GM12865 (cell line): Measurements from ENCODE around the gene SMTNL2.
"Not testable (repeated sequence)": the region's sequence is repeated elsewhere in the genome, so short reads cannot be mapped to it uniquely, and the experiment has no call there.

Source experiments
- DNase-seq: peaks from one replicate; pipeline ENCODE4 v3.0.0; 2010; ENCODE audit warnings: low read depth
- H3K4me3 ChIP-seq: 2 replicates; pipeline ENCODE4 v1.5.1; 2011; ENCODE audit warnings: mild to moderate bottlenecking, low read depth, low read length, control low read depth
- CTCF ChIP-seq: IDR thresholded peaks from 2 replicates; pipeline ENCODE4 v1.5.1; 2011; ENCODE audit warnings: low read length, control low read depth, low read depth, inconsistent platforms; ENCODE audit not compliant: insufficient read depth; ENCODE audit errors: missing control alignments

The SMTNL2 gene

DNA sequence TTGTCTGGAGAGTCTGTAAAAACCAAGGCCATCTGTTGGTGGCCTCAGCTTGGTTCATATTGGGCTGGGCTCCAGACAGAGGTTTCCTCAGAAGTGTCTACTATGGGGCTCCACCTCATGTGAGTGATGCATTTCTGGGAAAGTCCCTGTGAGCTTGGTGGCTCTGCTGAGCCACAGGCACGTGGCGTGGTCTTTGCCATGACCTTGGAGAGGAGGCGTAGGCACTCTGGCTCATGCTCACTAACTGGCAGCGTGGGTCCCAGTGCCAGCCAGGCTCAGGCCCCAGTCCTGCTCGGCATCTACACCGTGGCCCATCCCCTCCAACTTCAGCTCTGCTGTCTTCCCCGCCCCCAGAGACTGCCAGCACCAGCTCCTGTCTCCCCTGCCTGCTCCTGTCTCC is 10.7 kb upstream of the SMTNL2 start:
- H3K4me3 ChIP-seq, result no peak overlapping the region
- no peak for TF ChIP-seq CTCF
- DNase-seq, result peak; percentile 60

- no peak for TF ChIP-seq CTCF
- no peak for DNase-seq
- no peak overlapping the region for H3K4me3 ChIP-seq
Observed at GRCh38 chr17:4574448-4575045, 9.8 kb upstream of the SMTNL2 start.

- no peak for DNase-seq
- TF ChIP-seq CTCF, result no peak
- H3K4me3 ChIP-seq, result no peak overlapping the region
Observed at GRCh38 chr17:4576161-4576558, 8.2 kb upstream of the SMTNL2 start.

GRCh38 chr17:4576729-4577322 is 7.5 kb upstream of the SMTNL2 start:
- no peak for DNase-seq
- no peak for TF ChIP-seq CTCF
- H3K4me3 ChIP-seq, result no peak overlapping the region

GRCh38 chr17:4577386-4577993 is 6.8 kb upstream of the SMTNL2 start:
- no peak overlapping the region for H3K4me3 ChIP-seq
- no peak for TF ChIP-seq CTCF
- no peak for DNase-seq

GRCh38 chr17:4578349-4578748 is 6.0 kb upstream of the SMTNL2 start:
- H3K4me3 ChIP-seq, DNase-seq: not testable (repeated sequence)

DNA sequence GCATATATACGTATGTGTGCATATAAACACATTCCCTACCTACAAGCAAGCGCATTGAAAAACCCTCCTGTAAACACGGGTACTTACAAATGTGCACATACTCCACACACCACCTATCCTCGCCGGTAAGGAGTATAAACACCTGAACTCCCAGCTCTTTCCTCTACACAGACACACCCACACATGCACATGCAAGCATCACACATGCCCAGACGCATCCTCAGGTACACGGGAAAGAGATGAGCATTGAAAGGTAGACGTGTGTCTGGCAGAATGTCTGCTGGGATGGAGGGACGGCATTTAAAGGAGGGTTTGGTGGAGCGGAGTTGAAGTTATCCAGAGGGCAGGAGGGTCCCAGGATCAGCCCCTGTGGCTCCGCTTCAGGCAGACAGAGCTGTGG is 4.7 kb upstream of the SMTNL2 start:
- H3K4me3 ChIP-seq, result no peak overlapping the region
- no peak for TF ChIP-seq CTCF
- no peak for DNase-seq
